GM19468 (cell line): ENCODE results near the gene HLCS.

ENCODE experiments used
- ATAC-seq: cut with Tn5 transposase; IDR thresholded peaks from one replicate; pipeline ENCODE4 v1.9.1; 2021; ENCODE audit warnings: mild to moderate bottlenecking, moderate library complexity, moderate number of reproducible peaks; ENCODE audit not compliant: unreplicated experiment; ENCODE audit errors: extremely low read depth

HLCS gene

DNA sequence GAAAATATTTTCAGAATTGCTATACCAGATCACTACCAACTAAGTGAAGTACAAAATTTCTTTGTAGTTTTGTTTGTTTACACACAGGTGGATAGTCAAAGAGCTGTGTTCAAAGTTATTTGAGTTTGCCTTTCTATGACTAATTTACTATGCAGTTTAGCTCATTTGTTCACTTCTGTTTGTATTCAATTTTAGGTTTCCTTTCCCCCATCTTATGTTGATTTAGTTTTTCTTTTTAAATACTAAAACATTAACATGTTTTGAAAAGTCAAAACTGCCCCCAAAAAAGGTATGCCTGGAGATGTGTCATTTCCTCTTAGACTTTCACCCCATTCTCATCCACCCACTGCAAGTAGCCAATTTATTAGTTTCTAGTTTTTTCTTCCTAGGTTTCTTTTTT lies 21.4 kb upstream of the HLCS start:
- ATAC-seq = no peak

DNA sequence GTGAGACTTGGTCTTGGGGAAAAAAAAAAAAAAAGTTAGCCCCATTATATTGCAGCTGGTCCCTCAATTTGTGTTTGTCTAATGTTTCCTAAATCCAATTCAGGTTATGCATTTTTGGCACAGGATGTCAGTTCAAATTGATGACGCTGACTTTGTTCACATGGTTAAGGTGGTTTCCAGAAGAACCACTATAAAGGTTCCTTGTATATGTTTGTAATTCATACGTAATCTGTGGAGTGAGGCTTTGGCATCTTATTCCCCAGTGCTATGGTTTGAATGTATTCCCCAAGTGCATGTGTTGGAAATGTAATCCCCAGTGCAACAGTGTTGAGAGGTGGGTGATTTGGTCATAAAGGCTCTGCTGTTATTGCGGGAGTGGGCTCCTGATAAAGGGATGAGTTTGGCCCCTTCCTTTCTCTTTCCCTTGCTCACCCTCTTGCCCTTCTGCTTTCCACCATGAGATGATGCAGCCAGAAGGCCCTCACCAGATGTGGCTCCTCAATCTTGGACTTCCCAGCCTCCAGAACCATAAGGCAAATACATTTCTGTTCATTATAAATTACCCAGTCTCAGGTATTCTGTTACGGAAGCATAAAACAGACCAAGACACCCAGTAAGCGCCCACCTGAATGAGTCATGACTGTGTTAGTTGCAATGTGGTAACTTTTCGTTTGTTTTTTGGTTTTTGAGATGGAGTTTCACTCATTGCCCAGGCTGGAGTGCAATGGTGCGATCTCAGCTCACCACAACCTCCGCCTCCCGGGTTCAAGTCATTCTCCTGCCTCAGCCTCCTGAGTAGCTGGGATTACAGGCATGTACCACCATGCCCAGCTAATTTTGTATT lies 19.5 kb upstream of the HLCS start:
- no peak for ATAC-seq

DNA sequence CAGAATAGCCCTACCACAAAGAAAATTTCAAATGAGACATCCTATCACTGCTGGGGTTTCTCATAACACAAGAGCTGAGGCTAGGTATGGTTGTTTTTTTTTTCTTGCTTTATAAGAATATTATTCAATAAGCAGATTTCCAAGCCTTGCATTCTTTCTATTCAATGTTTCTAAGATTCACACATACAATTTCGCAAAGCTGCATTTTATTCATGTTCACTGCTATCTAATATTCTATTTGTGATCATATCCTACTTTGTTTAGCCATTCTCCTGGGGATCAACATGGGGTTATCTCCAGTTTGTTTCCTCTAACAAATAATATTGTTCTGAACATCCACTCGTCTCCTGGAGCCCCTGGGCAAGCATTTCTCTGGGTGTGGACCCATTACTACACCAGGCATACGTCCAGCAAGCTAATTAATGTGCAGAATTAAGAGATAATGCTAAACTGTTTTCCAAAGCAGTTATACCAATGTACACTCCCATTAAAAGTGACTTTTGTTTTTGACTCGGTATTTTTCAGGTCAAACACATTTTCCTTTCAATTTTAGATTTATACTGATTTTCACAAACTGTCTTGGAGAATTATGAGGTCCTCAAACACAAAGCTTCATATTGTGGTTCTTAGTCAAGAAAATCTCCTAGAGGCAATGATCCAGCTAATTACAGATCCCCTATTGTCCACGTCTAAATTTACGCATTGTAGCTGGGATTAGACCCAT lies 15.7 kb upstream of the HLCS start:
- ATAC-seq = no peak

DNA sequence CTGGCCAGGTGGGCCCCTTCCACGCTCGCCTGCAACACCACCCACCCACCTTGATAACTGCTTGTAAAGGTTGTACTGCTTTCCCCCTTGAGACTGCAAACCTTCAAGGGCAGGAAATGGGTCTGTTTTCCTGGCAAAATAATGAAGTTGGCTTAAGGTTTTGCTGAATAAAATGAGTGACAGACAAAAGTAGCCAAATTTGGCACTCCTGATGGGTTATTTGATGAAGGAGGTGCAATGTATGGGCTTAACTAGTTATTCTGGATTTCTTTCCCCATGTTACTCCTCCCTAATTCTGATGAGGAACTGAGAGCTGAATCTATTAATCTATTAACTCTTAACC lies 14.6 kb upstream of the HLCS start:
- ATAC-seq = no peak

DNA sequence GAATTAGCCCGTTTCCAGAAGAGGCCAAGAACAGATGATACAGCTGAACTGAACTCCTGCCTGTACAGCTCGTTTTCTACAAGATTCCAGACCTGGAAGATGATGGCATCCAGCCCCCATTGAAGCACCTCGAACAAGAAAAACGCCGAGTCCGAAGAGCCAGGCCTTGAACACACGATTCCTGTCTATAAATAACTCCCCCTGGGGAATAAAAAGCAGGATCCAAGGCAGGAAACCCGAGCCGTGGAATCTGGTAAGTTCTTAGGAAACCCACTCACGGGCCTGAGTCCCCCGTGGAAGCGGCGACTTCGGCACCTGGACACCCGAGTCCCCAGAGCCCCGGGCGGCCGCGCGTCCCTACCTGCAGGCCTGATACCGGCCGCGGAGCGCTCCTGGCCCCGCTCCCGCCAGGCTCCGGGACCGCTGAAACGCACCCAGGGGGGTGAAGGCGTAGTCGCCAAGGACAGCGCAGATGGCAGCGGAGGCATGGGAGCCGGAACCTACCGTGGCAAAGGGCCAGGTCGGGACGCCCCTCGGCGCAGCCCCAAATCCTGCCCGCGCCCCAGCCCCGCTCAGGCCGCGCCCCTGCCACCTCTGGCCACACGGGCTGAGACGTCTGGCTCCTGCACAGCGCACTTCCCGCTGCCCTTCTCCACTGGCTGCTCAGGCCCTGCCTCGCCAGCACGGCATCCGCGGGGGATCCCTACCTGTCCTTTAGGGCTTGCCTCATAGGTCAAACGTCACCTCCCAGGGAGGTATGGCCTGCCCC lies 14.0 kb upstream of the HLCS start:
- ATAC-seq = no peak

DNA sequence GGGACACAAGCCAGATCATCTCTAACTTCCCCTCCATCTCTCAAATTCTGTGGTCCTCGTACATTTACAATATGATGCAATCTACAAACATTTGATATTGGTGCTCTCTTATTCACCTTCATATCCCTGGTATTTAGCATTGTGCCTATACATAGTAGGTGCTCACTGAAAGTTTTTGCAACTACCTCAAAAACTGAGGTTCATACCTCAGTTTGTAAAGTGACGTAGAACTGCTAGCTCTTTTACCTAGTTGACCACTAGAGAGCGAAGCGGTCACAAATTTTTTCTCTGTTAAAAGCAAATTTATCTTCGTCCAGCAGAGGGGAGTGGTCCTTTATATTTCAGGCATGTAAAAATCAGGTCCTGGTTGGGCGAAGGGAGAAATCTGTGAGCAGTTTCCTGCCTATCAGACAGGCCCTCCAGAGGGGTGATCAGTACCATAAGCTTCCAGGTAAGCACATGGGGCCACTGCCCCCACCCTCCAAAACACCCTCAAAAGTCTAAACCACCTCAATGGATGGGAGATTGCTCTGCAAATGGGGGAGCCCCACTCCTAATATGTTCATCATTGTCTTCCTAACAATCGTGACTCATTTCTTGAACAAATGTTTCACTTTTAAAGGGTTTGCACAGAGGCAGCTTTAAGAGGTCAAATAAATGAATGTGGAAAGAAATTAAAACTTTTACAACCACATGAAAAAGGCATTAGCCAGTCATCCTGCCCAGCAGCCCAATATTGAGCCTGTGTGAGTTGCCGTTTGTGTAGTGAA lies 10.6 kb upstream of the HLCS start:
- ATAC-seq = peak; percentile 64

DNA sequence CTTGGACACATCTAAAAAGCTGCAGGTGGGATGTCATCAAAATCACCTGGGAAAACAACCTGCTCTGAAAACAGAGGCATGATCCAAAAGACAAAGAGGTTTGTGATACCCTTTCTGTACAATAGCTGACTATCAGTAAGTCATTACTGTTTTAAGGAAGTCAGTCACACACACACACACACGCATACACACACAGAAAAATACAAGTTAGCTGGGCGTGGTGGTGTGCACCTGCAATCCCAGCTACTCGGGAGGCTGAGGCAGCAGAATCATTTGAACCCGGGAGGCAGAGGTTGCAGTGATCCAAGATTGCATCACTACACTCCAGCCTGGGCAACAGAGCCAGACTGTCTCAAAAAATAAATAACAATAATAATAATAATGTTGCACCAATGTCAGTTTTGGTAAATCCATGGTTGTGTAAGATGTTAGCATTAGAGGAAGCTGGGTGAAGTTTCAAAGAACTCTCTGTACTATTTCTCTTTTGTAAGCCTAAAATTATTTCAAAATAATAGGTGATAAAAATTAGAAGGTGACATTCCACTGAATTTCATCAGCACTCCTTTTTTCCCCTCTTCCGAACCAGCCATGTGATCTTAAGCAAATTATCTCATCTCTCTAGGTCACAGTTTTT lies 9.9 kb upstream of the HLCS start:
- no peak for ATAC-seq

DNA sequence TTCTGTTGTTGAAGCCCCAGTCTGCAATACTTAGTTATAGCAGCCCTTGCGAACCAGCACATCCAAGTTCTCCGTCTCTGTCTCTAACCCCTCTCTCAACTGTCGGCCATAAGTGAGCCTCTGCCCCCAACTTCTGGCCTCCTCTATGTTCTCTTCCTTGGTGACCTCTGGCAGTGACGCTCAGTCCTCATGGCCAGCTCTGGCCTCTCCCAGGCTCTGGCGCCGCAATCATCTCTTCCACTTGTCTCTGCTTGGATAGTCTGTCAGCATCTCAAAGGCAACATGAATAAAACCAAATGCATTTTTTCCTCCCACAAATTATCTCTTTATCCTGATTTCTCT lies 8.4 kb upstream of the HLCS start:
- ATAC-seq = no peak

DNA sequence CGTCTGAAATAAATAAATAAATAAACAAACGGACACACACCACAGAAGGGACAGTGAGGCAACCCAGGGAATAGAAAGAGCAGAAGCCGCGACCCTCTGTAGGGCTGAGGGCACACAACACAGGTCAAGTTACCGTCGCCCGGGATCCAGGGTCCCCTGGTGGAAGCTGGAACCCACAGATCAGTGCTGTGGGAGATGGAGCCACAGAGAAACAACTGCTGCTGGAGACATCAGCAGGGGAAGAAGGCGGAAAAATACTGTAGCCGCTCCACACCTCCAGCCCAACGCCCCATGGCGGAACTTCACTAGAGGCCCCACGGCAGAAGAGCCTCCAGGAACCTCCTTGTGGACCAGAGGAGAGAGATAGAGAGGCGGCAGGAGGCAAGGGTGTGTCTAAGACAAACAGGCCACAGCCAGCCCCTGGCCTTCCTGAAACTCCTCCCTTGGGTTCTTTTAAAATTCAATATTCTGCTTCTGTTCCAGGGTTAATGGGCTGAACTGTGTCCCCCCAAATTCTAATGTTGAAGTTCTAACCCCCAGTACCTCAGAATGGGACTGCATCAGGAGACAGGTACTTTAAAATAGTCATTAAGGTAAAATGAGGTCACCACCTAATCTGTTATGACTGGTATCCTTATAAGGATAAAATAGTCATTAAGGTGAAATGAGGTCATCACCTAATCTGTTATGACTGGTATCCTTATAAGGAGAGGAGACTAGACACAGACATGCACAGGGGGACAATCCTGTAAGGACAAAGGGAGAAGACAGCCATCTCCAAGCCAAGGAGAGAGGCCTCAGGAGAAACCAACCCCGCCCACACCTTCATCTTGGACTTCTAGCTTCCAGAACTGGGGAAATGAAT lies 7.7 kb upstream of the HLCS start:
- ATAC-seq = no peak

DNA sequence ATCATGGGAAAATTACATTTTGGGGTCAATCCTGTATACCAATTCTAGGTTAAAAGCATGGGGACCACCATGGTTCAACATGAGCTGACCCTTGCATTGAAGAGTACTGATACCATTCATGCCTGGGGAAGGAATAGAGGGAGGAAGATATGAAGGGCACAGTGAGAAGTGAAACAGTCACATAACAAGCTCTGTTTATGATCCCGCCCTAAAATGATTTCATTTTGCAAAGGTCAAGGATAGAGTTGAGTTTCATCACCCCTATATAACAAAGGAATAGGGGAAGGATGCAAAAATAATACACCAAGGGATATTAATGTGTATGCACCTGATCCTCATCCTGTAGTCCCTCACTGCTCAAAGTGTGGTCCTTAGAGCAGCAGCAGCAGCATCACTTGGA lies 2.5 kb upstream of the HLCS start:
- ATAC-seq = no peak

DNA sequence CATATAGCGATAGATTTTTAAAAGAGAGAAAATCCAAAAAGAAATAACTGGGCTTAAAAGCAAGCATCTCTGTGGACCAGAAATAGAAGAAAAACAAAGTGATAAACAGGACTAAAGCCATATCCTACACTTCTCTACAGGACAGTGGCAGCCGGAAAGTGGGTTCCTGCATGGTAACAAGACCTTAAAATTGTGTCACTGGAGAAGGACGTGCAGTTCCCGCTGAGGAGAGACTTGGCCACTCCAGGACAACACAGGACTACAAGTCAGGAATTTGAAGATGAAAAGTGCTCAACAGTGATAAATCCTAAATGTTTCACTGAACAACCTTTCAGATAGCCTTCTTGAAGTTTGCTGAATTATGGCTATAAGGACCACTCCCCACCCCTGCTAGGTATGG lies 1.9 kb upstream of the HLCS start:
- no peak for ATAC-seq

DNA sequence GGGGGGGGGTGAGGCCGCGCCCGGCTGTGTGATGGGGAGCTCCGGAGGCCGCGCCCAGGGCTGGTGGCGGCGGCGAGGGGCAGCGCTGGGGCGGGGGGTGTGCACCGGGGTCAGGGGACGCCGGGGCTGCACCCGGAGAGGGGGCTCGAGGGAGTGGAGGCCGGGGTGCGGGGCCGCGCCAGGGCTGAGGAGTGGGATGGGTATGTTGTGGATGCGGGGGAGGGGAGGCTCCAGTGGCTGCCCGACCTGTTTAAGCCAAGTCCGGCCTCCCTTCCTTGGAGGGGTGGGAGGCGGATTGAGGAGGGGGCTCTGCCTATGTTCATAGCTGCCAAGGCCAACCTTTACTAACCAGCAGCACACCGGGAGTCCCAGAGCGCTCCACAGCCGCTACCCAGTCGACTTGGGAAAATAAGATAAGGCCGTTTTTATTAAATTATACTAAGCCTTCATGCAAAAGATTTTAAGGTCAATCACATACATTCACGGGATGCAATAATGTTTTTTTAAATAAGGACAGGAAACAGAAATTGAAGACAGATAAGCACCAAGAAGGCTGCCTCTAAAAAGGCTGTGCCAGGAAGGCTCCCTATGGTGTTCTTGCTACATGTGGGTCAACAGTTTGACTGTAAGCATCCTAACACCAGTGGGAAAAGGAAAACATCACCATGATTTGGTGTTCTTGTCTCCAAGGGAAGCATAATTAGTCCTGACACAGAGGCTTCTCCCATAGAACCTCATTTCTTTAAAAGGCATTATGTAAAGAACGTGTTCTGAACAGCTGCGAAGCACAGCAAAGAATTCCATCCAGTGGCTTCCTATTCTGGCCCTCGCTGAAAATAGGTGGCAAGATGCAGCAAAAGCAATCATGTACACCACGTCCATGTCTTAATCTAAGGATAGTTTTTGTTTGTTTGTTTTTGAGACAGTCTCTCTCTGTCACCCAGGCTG lies 626 bp upstream of the HLCS start:
- ATAC-seq = no peak

DNA sequence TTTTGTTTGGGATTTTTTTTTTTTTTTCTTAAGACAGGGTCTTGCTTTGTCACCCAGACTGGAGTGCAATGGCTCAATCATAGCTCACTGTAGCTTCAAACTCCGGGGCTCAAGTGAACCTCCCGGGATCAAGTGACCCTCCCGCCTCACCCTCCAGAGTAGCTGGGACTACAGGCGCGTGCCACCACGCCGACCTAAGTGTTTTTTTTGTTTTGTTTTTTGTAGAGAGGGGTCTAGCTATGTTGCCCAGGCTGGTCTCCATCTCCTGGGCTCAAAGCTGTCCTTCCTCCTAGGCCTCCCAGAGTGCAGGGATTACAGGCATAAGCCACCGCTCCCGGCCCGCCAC lies 776 bp downstream of the HLCS start:
- ATAC-seq = no peak

DNA sequence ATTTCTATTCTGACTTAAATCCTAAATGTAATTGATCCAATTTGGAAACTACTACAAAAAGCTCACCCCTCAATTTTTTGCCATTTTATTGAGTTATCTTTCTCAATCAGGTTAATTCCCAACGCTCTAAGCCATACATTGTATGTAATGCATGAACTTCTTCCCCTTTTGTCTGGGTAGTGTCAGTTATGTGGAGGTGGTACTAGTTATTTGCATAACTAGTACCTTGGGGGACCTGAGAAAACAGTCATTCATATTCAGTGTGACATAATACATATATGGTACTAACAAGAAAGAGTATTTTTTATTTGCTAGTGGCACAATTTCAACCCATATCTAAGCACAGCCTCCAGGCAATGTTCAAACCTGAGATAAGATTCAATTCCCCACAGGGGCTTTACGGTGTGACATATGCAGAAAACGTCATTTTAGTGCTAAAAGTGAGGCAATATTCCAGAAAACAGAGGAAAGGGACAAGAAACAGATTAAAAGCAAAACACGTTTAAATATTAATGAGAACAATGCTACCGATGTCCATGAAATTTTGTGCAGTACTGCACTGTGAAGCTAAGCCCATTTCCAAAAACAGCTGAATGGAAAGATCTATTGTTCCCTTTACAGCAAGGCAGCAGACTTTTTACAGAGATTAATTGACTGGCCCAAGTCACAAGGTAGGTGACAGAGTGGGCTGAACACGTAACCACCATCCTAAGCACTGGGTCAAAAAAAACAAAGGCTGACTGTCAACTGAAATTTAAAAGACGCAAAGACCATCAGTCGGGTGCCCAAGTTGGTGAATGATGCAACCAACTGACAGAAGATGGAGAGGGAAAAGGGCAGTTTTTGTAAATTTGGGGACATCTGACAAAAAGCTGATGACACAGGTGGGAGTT lies 1.4 kb downstream of the HLCS start:
- no peak for ATAC-seq

DNA sequence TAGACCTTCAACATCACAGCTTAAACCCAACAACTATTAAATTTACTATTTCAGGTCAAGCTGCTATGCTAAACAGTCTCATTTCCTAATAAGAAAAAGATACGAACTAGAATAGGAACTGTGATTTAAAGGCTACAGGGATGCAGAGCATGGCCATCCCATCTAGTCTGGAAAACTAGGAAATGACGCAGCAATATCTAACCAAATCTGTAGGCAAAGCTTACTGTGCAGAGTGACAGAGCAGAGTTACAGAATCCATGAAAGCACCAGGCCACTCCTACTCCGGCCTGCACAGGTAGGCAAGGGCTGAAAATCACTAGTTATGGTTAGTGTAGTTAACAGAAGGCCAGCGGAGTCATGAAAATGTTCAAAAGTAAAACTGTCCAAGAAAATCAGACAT lies 2.1 kb downstream of the HLCS start:
- ATAC-seq = no peak

DNA sequence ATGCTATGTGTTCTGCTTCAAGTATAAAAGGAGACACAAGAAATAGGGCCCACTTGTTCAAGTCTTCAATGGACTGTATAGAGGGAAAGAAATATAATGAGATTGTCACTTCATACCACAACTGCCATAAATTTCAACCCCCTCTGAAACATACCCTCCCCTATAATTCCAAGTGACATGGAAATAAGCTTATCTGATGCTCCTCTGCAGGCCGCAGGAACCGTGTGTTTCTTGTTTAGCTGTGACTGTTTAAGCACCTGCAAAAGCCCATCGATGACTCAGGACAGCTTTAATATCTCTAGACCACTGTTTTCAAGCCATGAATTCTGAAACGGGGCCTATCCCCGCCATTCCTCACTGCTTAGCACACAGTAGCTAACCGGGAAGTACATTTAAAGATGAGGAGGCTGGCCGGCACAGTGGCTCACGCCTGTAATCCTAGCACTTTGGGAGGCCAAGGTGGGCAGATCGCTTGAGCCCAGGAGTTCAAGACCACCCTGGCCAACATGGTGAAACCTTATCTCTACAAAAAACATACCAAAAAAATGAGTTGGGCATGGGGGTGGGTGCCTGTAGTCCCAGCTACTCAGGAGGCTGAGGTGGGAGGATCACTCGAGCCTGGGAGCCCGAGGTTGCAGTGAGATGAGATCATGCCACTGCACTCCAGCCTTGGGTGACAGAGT lies 4.2 kb downstream of the HLCS start:
- no peak for ATAC-seq
